ENCODE measurements around the gene EQTN. TPM values are rescaled to one million over a fixed set of nuclear protein-coding genes. Genes with fewer than 3 reads are reported as not detected.

EQTN gene
- total RNA-seq, 1 donor from 2014 or later, result 1.2 TPM

DNA sequence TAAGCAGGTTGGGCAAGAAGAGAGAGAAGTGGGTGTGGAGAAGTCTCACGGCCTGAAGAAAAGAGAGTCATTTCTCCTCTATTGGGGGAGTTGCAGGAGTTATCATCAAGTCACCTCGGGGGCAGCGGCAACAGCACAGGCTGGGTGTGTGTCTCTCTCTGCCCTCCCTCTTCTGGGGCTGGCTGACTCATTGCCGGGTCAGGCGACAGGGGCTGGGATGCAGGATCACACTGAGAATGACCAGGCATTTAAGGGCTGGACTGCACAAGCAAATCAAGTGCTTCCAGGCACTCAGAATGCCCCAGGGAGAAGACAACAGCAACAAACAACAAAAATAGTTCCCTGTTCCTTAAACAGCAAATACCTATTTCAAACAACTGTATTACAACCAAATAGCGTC, 6.3 kb upstream of the EQTN start:
- DNase-seq (ENCODE audit: low spot score in 2 of 2, unreplicated experiment in 2 of 2), result no peak
- Mint-ChIP-seq H3K9me3 (peaks cover 13% of the 10 kb centered on the region), H3K36me3 (no peaks in the 10 kb centered on the region), H3K4me3 (no peak overlapping the region), H3K4me1 (no peaks in the 10 kb centered on the region), H3K27ac (no peak overlapping the region), H3K27me3 (ENCODE audit: low read depth) (no peaks in the 10 kb centered on the region)
- TF ChIP-seq, protein P1, sequence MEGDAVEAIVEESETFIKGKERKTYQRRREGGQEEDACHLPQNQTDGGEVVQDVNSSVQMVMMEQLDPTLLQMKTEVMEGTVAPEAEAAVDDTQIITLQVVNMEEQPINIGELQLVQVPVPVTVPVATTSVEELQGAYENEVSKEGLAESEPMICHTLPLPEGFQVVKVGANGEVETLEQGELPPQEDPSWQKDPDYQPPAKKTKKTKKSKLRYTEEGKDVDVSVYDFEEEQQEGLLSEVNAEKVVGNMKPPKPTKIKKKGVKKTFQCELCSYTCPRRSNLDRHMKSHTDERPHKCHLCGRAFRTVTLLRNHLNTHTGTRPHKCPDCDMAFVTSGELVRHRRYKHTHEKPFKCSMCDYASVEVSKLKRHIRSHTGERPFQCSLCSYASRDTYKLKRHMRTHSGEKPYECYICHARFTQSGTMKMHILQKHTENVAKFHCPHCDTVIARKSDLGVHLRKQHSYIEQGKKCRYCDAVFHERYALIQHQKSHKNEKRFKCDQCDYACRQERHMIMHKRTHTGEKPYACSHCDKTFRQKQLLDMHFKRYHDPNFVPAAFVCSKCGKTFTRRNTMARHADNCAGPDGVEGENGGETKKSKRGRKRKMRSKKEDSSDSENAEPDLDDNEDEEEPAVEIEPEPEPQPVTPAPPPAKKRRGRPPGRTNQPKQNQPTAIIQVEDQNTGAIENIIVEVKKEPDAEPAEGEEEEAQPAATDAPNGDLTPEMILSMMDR (IDR thresholded peaks at IDR 0.05; ENCODE audit: unreplicated experiment), result no peak

DNA sequence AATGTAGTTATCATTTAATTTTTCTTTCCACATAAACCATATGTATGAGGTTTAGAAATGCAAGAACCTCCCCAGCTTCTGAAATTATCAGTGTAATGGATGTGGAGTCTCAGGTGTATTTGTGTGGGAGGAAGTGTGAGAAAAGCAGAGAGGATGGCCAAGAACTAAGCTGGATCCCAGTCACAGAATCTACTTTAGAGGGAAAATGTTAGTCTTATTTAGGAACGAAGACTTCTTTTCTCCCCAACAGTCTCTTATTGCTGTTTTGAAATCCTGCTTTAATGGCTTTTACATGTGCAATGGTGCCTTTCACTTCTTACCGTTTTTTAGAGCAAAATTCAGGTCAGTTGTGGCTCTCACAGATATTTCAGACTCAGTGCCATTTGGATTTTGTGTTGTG, 3.0 kb downstream of the EQTN start:
- Mint-ChIP-seq H3K9me3 (peaks cover 5% of the 10 kb centered on the region), H3K36me3 (no peaks in the 10 kb centered on the region), H3K27ac (no peak overlapping the region), H3K4me3 (no peak overlapping the region), H3K4me1 (peaks cover 8% of the 10 kb centered on the region), H3K27me3 (ENCODE audit: low read depth) (no peaks in the 10 kb centered on the region)
- TF ChIP-seq, protein P1 (IDR thresholded peaks at IDR 0.05; ENCODE audit: unreplicated experiment), result no peak
- DNase-seq (ENCODE audit: low spot score in 2 of 2, unreplicated experiment in 2 of 2), result no peak

DNA sequence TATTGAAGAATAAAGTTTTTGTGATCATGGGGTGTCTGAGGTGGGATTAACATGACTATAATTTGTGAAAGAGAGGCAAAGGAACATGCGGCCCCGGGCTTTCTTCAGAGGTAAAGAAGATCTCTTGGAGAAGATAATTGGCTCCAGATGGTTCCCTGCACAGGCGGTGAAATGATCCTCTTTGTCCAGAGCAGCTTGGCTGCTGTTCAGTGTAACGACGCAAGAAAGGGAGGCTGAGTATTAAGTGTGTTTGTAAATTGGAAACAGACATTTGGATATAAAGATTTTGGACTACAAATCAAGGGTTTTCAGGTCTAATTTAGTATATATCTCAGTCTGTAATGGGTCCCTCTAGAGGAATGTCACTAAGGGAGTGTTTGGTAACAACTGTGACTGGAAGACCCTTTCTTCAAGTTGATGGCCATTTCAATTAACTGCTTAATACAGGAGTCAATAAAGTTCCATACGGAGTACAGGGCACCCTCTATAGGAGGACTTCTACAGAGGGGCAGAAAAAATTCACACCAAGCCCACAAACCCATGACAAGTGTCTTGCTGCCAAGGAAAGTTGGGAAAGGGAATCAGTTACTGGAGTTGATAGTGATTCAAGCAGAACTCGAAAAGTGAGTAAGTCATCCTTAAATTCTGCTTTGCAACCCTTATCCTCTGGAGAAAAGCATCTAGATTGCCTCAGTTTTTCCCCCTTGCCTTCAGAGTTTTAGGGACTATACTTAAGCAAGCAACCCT, 4.1 kb downstream of the EQTN start:
- peaks cover 4% of the 10 kb centered on the region for H3K27me3 Mint-ChIP-seq (ENCODE audit: low read depth)
- TF ChIP-seq, protein P1 (IDR thresholded peaks at IDR 0.05; ENCODE audit: unreplicated experiment), result no peak
- H3K36me3 Mint-ChIP-seq, result no peaks in the 10 kb centered on the region
- DNase-seq (ENCODE audit: low spot score in 2 of 2, unreplicated experiment in 2 of 2), result no peak
- H3K9me3 Mint-ChIP-seq, result peaks cover 5% of the 10 kb centered on the region
- H3K4me3 Mint-ChIP-seq, result no peak overlapping the region
- H3K4me1 Mint-ChIP-seq, result peaks cover 8% of the 10 kb centered on the region
- peak overlapping the region; percentile 44 for H3K27ac Mint-ChIP-seq

DNA sequence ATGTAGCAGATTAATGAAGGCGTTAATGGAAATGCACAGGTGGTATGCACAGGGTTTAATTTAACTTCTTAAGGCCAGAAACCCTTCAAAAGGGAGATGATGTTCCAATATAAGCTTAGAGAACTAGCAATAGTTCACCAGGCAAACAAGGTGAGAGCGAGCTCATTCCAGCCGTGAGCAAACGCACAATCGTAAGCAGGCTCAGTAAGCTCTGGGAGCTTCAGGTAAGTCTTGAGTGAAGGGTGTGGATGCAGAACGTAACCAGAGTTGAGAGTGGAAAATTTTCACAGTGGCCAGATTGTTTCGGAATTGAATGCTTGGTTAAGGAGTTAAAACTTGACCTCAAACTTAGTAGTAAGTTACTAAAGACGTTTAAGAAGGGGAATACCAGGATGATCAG, 5.7 kb downstream of the EQTN start:
- H3K27ac Mint-ChIP-seq, result no peak overlapping the region
- H3K4me1 Mint-ChIP-seq, result peaks cover 8% of the 10 kb centered on the region
- DNase-seq (ENCODE audit: low spot score in 2 of 2, unreplicated experiment in 2 of 2), result no peak
- H3K36me3 Mint-ChIP-seq, result no peaks in the 10 kb centered on the region
- H3K4me3 Mint-ChIP-seq, result no peak overlapping the region
- H3K9me3 Mint-ChIP-seq, result peaks cover 5% of the 10 kb centered on the region
- TF ChIP-seq, protein P1 (IDR thresholded peaks at IDR 0.05; ENCODE audit: unreplicated experiment), result no peak
- peaks cover 4% of the 10 kb centered on the region for H3K27me3 Mint-ChIP-seq (ENCODE audit: low read depth)

DNA sequence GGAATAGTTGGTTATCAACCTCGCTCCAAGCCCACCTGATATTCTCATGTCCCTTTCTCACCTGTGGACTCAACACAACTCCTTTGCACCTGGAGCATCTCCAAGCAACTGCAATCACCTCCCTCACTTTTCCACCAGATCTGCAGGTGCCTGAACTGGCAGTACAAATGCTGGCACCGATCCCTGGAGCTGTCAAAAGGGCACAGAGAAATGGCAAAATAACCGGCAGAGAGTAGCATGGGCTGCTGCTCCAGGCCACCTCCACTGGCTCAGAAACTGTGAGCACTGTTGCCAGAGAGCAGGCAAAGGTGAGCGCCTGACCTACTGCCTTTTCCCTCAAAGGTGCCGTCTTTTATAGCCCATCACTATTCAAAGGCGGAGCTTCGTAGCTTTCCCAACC, 14.7 kb downstream of the EQTN start:
- peaks cover 10% of the 10 kb centered on the region for H3K4me1 Mint-ChIP-seq
- no peaks in the 10 kb centered on the region for H3K36me3 Mint-ChIP-seq
- no peak overlapping the region for H3K4me3 Mint-ChIP-seq
- H3K27ac Mint-ChIP-seq, result no peak overlapping the region
- no peak for DNase-seq (ENCODE audit: low spot score in 2 of 2, unreplicated experiment in 2 of 2)
- TF ChIP-seq, protein P1 (IDR thresholded peaks at IDR 0.05; ENCODE audit: unreplicated experiment), result no peak
- H3K27me3 Mint-ChIP-seq (ENCODE audit: low read depth), result no peaks in the 10 kb centered on the region
- H3K9me3 Mint-ChIP-seq, result no peaks in the 10 kb centered on the region

Data from mesothelial cell of epicardium (in vitro differentiated cells).